PC-3 (cell line): ENCODE results near the gene AFDN.

Experiments used
- EZH2 ChIP-seq: fragments of 300-600 bp; sonication (generic); IDR thresholded peaks from one replicate; pipeline ENCODE4 v1.6.1; 2017; ENCODE audit warnings: antibody characterized with exemption, mild to moderate bottlenecking, low read length; ENCODE audit not compliant: unreplicated experiment
- EZH2phosphoT487 ChIP-seq: fragments of 300-600 bp; sonication (generic); IDR thresholded peaks from 2 replicates; pipeline ENCODE4 v1.6.1; 2018; ENCODE audit warnings: mild to moderate bottlenecking, antibody characterized with exemption, low read length, borderline replicate concordance
- TF ChIP-seq, protein P1 (sequence below): fragments of 300-600 bp; sonication (generic); conservative IDR thresholded peaks from 2 replicates; pipeline ENCODE4 v1.5.1; 2017; ENCODE audit warnings: antibody characterized with exemption, low read depth, mild to moderate bottlenecking, low read length

DNA sequence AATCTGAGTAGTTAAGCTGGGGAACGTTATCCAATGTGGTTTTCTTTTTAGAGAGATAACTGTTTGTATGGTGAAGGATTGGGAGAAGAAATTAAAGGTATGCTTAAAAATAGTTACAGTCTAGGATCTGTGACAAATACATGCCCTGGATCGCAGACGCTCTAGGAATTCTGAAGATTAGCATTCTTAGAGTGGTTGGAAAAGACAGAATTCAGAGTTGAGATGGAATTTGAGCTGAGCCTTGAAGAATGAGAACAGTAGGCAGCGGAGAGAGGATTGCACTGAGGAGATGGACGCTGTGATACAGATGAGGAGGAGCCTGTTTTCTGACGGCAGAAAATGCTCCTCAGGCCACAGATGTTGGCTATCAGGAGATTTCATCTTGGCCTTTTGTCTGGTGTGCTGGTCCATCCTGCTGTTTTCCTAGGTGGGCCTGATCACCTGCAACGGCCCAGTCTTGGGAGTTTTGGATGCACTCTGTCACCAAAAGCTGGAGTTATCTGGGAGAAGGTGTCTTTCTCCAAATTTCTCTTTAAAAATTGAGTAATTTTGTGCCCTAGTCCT lies 122.5 kb downstream of the AFDN start:
- no peak for TF ChIP-seq EZH2
- TF ChIP-seq, protein P1, sequence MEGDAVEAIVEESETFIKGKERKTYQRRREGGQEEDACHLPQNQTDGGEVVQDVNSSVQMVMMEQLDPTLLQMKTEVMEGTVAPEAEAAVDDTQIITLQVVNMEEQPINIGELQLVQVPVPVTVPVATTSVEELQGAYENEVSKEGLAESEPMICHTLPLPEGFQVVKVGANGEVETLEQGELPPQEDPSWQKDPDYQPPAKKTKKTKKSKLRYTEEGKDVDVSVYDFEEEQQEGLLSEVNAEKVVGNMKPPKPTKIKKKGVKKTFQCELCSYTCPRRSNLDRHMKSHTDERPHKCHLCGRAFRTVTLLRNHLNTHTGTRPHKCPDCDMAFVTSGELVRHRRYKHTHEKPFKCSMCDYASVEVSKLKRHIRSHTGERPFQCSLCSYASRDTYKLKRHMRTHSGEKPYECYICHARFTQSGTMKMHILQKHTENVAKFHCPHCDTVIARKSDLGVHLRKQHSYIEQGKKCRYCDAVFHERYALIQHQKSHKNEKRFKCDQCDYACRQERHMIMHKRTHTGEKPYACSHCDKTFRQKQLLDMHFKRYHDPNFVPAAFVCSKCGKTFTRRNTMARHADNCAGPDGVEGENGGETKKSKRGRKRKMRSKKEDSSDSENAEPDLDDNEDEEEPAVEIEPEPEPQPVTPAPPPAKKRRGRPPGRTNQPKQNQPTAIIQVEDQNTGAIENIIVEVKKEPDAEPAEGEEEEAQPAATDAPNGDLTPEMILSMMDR: no peak
- TF ChIP-seq EZH2phosphoT487: no peak
